Stimulated activated CD8-positive, alpha-beta memory T cell treated with anti-CD3 and anti-CD28 coated beads, Interleukin-15, amount 100 ng/mL, for 4 hours (primary cell): Measurements from ENCODE around the gene CCND3.
A peak's percentile ranks its signal among the peaks of the same experiment; 100 is the strongest.

ENCODE experiments used
- DNase-seq, 2 donors: peaks; one replicate each; pipeline ENCODE4 v3.0.0-alpha.2; 2020; ENCODE audit warnings: low read depth in 2 of 2

The CCND3 gene

GRCh38 chr6:41921712-41921998 is 20.0 kb downstream of the CCND3 start:
- no peak for DNase-seq

- peak; percentile 88 to 90 for DNase-seq
These were observed 20.5 kb downstream of the CCND3 start, which contains the start of the genes BYSL and MED20 for GRCh38 chr6:41920921-41921711. TSS of gene BYSL (plus strand) at chr6:41921499. CDS start at chr6:41921563, 64 bp downstream. TSS of gene MED20 (minus strand) at chr6:41921139. CDS start at chr6:41921018, 121 bp downstream.

- no peak for DNase-seq
These were observed 24.1 kb downstream of the CCND3 start for GRCh38 chr6:41917528-41917927.

- DNase-seq: no peak
These were observed 26.6 kb downstream of the CCND3 start for GRCh38 chr6:41914869-41915530.

- no peak for DNase-seq
These were observed 27.3 kb downstream of the CCND3 start for GRCh38 chr6:41914343-41914742.

- DNase-seq: no peak
These were observed 31.9 kb downstream of the CCND3 start for GRCh38 chr6:41909727-41910126.

GRCh38 chr6:41901882-41902519 is 39.6 kb downstream of the CCND3 start:
- peak in 1 of 2 donors; percentile 31 for DNase-seq

- DNase-seq: no peak
These were observed 40.7 kb downstream of the CCND3 start for GRCh38 chr6:41900861-41901260.

- no peak for DNase-seq
These were observed 45.3 kb downstream of the CCND3 start for GRCh38 chr6:41896281-41896680.

GRCh38 chr6:41895300-41896233 is 46.0 kb downstream of the CCND3 start, which contains the start of gene USP49:
TSS of gene USP49 (minus strand) at chr6:41895375. CDS start at chr6:41806983, 88,392 bp downstream.
- peak; percentile 81 to 82 for DNase-seq

- no peak for DNase-seq
These were observed 47.0 kb downstream of the CCND3 start for GRCh38 chr6:41894366-41895299.

GRCh38 chr6:41892921-41893564 is 48.6 kb downstream of the CCND3 start:
- DNase-seq: no peak

- no peak for DNase-seq
These were observed 54.3 kb downstream of the CCND3 start for GRCh38 chr6:41887331-41887751.

- DNase-seq: no peak
These were observed 55.7 kb downstream of the CCND3 start for GRCh38 chr6:41885930-41886329.

- no peak for DNase-seq
These were observed 56.7 kb downstream of the CCND3 start for GRCh38 chr6:41884957-41885356.
